K562 (cell line): ENCODE measurements around the gene TOR3A. TPM values are rescaled to one million over a fixed set of nuclear protein-coding genes. Genes with fewer than 3 reads are reported as not detected.
"Not testable (repeated sequence)": the region's sequence is repeated elsewhere in the genome, so short reads cannot be mapped to it uniquely, and the experiment has no call there.

Experiments
- ATAC-seq: fragments of 200-7000 bp; cut with Tn5 transposase; 3 replicates; pipeline ENCODE4 v1.9.1; 2020; ENCODE audit warnings: moderate library complexity
- BruUV-seq: library from RNA; stranded (reverse); fragments of 400-500 nt; replicated peaks from 2 replicates; lab custom pipeline; 2021; lab: Mats Ljungman, UMichigan
- CTCF ChIA-PET: fragments of 300-600 bp; formaldehyde crosslinking; extraction: SDS; loops from one replicate; lab custom pipeline; 2021; ENCODE audit warnings: low intra/inter-chr PET ratio; lab: Yijun Ruan, JAX
- POLR2A ChIA-PET: fragments of 300-600, 350-650 bp; sonication (Branson Sonifier 250); formaldehyde crosslinking; extraction: SDS; loops from one replicate; lab custom pipeline; 2021; ENCODE audit warnings: antibody characterized with exemption, inconsistent platforms; lab: Yijun Ruan, JAX
- DNase-seq, 4 experiments: peaks; one replicate each; pipeline versions ENCODE4 v3.0.0 to v3.0.0-alpha.2; 2011 to 2018; ENCODE audit warnings: low spot score in 3 of 4, mixed read lengths in 3 of 4; ENCODE audit errors: extremely low read depth in 1 of 4
- FAIRE-seq: peaks from 2 replicates; lab custom pipeline; 2011; peaks lifted over from hg19 to GRCh38; lab: Jason Lieb, UNC
- H2AFZ ChIP-seq: 2 replicates; pipeline ENCODE4 v1.6.0; 2011; ENCODE audit warnings: low read depth, low read length, control low read depth, inconsistent platforms
- H3K27ac ChIP-seq: fragments of 200-600 bp; 3 replicates; pipeline ENCODE4 v1.8.0; 2011; ENCODE audit warnings: low read depth, mild to moderate bottlenecking, control low read depth, inconsistent platforms, low read length, moderate library complexity, mixed read lengths; ENCODE audit errors: extremely low read depth
- H3K27me3 ChIP-seq, 2 experiments: fragments of 300-600 bp in 1 of 2; 2 replicates in 1 of 2; 3 replicates in 1 of 2; pipeline versions ENCODE4 v1.6.0 to v1.8.0; 2011; ENCODE audit warnings: inconsistent platforms in 2 of 2, low read length in 2 of 2, mild to moderate bottlenecking in 1 of 2, mixed read lengths in 1 of 2, moderate library complexity in 1 of 2; ENCODE audit not compliant: control insufficient read depth in 2 of 2, insufficient read depth in 2 of 2
- H3K36me3 ChIP-seq: fragments of 300-600 bp; 3 replicates; pipeline ENCODE4 v1.8.0; 2011; ENCODE audit warnings: mild to moderate bottlenecking, low read length, inconsistent platforms; ENCODE audit not compliant: control insufficient read depth, insufficient read depth
- H3K4me1 ChIP-seq, 2 experiments: fragments of 200-600 bp in 1 of 2; replicated peaks in 1 of 2; 2 replicates in 1 of 2; 3 replicates in 1 of 2; pipeline versions ENCODE4 v1.5.1 to v1.8.0; 2011; ENCODE audit warnings: inconsistent platforms in 2 of 2, low read length in 2 of 2, mild to moderate bottlenecking in 1 of 2, mixed read lengths in 1 of 2, moderate library complexity in 1 of 2; ENCODE audit not compliant: control insufficient read depth in 2 of 2, insufficient read depth in 2 of 2
- H3K4me2 ChIP-seq: 2 replicates; pipeline ENCODE4 v1.6.1; 2011; ENCODE audit warnings: low read length, control low read depth, inconsistent platforms, mixed read lengths; ENCODE audit not compliant: insufficient read depth
- H3K4me3 ChIP-seq: fragments of 200-600 bp; sonication (generic), shearing (Covaris generic); 2 replicates; pipeline ENCODE4 v1.5.1; 2016; ENCODE audit warnings: control low read depth, inconsistent platforms
- H3K79me2 ChIP-seq: fragments of 200-600 bp; 3 replicates; pipeline ENCODE4 v1.8.0; 2011; ENCODE audit warnings: low read length, inconsistent platforms; ENCODE audit not compliant: control insufficient read depth, insufficient read depth
- H3K9ac ChIP-seq, 2 experiments: 2 replicates each; pipeline versions ENCODE4 v1.6.0 to v1.6.1; 2011; ENCODE audit warnings: low read depth in 2 of 2, low read length in 2 of 2, control low read depth in 1 of 2, inconsistent platforms in 1 of 2, mild to moderate bottlenecking in 1 of 2, mixed read lengths in 1 of 2; ENCODE audit not compliant: insufficient read depth in 1 of 2
- H3K9me1 ChIP-seq: one replicate; pipeline ENCODE4 v1.6.0; 2011; ENCODE audit warnings: inconsistent platforms, mild to moderate bottlenecking, low read length, moderate library complexity; ENCODE audit not compliant: control insufficient read depth, insufficient read depth
- H3K9me3 ChIP-seq: replicated peaks from 2 replicates; pipeline ENCODE4 v1.5.1; 2011; ENCODE audit warnings: low read depth, low read length, inconsistent platforms; ENCODE audit not compliant: control insufficient read depth, insufficient read depth
- H4K20me1 ChIP-seq: replicated peaks from 2 replicates; pipeline ENCODE4 v1.6.1; 2011; ENCODE audit warnings: low read length, inconsistent platforms, mixed read lengths; ENCODE audit not compliant: control insufficient read depth, insufficient read depth
- ATF3 ChIP-seq, 2 experiments: fragments of 450-650 bp in 1 of 2; sonication (generic) in 1 of 2; formaldehyde crosslinking in 1 of 2; IDR thresholded peaks in 1 of 2; conservative IDR thresholded peaks in 1 of 2; 2 replicates each; pipeline versions ENCODE4 v1.6.1 to v1.8.1; 2016 to 2023; ENCODE audit warnings: mild to moderate bottlenecking in 2 of 2, moderate library complexity in 2 of 2, inconsistent platforms in 1 of 2, missing genetic modification reagents in 1 of 2
- CEBPB ChIP-seq: fragments of 450-650 bp; IDR thresholded peaks from 2 replicates; pipeline ENCODE4 v1.6.1; 2016; ENCODE audit warnings: missing genetic modification characterization, missing compliant biosample characterization
- ZBTB12 ChIP-seq: fragments of 250-450 bp; sonication (Bioruptor Pico); IDR thresholded peaks from 2 replicates; pipeline ENCODE4 v1.4.0; 2020
- ZMIZ1 ChIP-seq, 2 experiments: fragments of 150-350 bp in 1 of 2; IDR thresholded peaks; 2 replicates each; pipeline ENCODE4 v1.6.1; 2012 to 2016; ENCODE audit warnings: low read depth in 2 of 2, low read length in 2 of 2, mild to moderate bottlenecking in 1 of 2, moderate library complexity in 1 of 2
- WGBS: fragments of 100-300 bp; shearing (Covaris generic); methylation state at CpG from one replicate; pipeline ENCODE4 v1.1.6; 2016; ENCODE audit warnings: low coverage, mixed read lengths; ENCODE audit not compliant: insufficient coverage; ENCODE audit errors: missing lambda C conversion rate; 5-methylcytosine and 5-hydroxymethylcytosine counted together
- in situ Hi-C: fragments of 300-500 bp; cut with MboI; formaldehyde crosslinking; loops from 4 replicates; pipeline ENCODE4 v1.15.0; 2018; ENCODE audit warnings: inconsistent platforms, mixed read lengths
- intact Hi-C: fragments of 100-400 bp; cut with micrococcal nuclease; formaldehyde crosslinking; loops from 2 replicates; pipeline ENCODE4 v1.14.2; 2022
- polyA plus RNA-seq, 8 experiments: library from polyadenylated mRNA; depleted of rRNA in 4 of 8; stranded (reverse) in 5 of 8; unstranded in 3 of 8; fragments of >200 nt; fragmentation: Nextera tagmentation in 2 of 8; fragmentation: Illumina TruSeq in 1 of 8; extraction: Ambion mirVana in 2 of 8; extraction: Trizol in 1 of 8; gene quantifications; 2 replicates each; pipeline versions ENCODE4 v1.2.1 to v1.2.3, GENCODE V29; 2011 to 2014; ENCODE audit warnings: inconsistent platforms in 1 of 8, missing spikeins in 1 of 8
- total RNA-seq, 7 experiments: library from RNA; depleted of rRNA in 6 of 7; stranded (reverse); fragments of >200 nt in 6 of 7; fragmentation: Illumina TruSeq in 2 of 7; extraction: Trizol in 2 of 7; gene quantifications; 2 replicates each; pipeline versions ENCODE4 v1.2.1 to v1.2.3, GENCODE V29; 2011 to 2021; ENCODE audit warnings: low replicate concordance in 1 of 7

TOR3A gene
- total and polyA plus RNA-seq, 9 of the 15 experiments (the other 6 are each of a cell fraction or from before 2014, with no cell fraction given) = 7.9 to 94.5 (median 39.7) TPM

GRCh38 chr1:179137617-179138255 lies 55.9 kb downstream of the TOR3A start (continued):
- TF ChIP-seq ATF3 (IDR thresholded peaks at IDR 0.05) (peak; percentile 37), ATF3 (CRISPR knock-in tag; conservative IDR thresholded peaks at IDR 0.05) (no peak), CEBPB (tag) (peak; percentile 36; the same call in 1 of the 2 replicates), ZMIZ1 (IDR thresholded peaks at IDR 0.05; ENCODE audit: low read depth in 2 of 2, low read length in 2 of 2) (no peak), ZBTB12 (CRISPR knock-in tag) (no peak)

- H3K9me3 ChIP-seq, CTCF ChIA-PET, DNase-seq, H3K9me1 ChIP-seq, H3K36me3 ChIP-seq, in situ Hi-C loops, H3K4me3 ChIP-seq, ATAC-seq, intact Hi-C loops, H3K9ac ChIP-seq, H3K27ac ChIP-seq, H2AFZ ChIP-seq, BruUV-seq, H4K20me1 ChIP-seq, FAIRE-seq, H3K4me2 ChIP-seq, H3K27me3 ChIP-seq: not testable (repeated sequence)
- peaks cover 11% of the 10 kb centered on the region; the same call in 1 of the 3 replicates for H3K79me2 ChIP-seq
- H3K4me1 ChIP-seq = peaks cover 0 to 12% of the 10 kb centered on the region in 2 experiments; a peak in 2 of 5 replicates
- 86% methylated on average over 19 of the region's 21 CpGs for WGBS
- POLR2A ChIA-PET = interaction anchor here (0.8 kb wide), 1 partner anchor 13 kb away, joined by 3 read pairs; no protein-coding TSS in a partner anchor
Observed at GRCh38 chr1:179138755-179139154, 56.9 kb downstream of the TOR3A start.
